Spleen (tissue), 11 donors: ENCODE results near the gene ZMYND8. TPM values are rescaled to one million over a fixed set of nuclear protein-coding genes. Genes with fewer than 3 reads are reported as not detected.
A peak's percentile ranks its signal among the peaks of the same experiment; 100 is the strongest.
"Not testable (repeated sequence)": the region's sequence is repeated elsewhere in the genome, so short reads cannot be mapped to it uniquely, and the experiment has no call there.

Source experiments
- DNase-seq: peaks from one replicate; pipeline ENCODE4 v3.0.0-alpha.2; 2020
- H3K27ac ChIP-seq, 8 donors: fragments of 200-600 bp; sonication (generic) in 7 of 8; 1 replicate in 4 of 8; 2 replicates in 4 of 8; pipeline versions ENCODE4 v1.5.0 to v1.8.0; 2016 to 2021; ENCODE audit warnings: inconsistent platforms in 4 of 8, mild to moderate bottlenecking in 4 of 8, moderate library complexity in 1 of 8
- H3K27me3 ChIP-seq, 7 donors: fragments of 200-600 bp; sonication (generic) in 6 of 7; replicated peaks in 1 of 7; 1 replicate in 4 of 7; 2 replicates in 3 of 7; pipeline versions ENCODE4 v1.5.0 to v1.8.0; 2016 to 2021; ENCODE audit warnings: inconsistent platforms in 3 of 7, mild to moderate bottlenecking in 1 of 7
- H3K36me3 ChIP-seq, 6 donors: fragments of 200-600 bp; sonication (generic) in 5 of 6; 1 replicate in 4 of 6; 2 replicates in 2 of 6; pipeline versions ENCODE4 v1.5.0 to v1.8.0; 2016 to 2021; ENCODE audit warnings: inconsistent platforms in 2 of 6
- H3K4me1 ChIP-seq, 6 donors: fragments of 200-600 bp; sonication (generic) in 5 of 6; 1 replicate in 3 of 6; 2 replicates in 3 of 6; pipeline versions ENCODE4 v1.5.0 to v1.8.0; 2016 to 2021; ENCODE audit warnings: inconsistent platforms in 3 of 6
- H3K4me3 ChIP-seq, 8 donors: fragments of 200-600 bp; sonication (generic) in 7 of 8; 1 replicate in 4 of 8; 2 replicates in 4 of 8; pipeline versions ENCODE4 v1.5.0 to v1.8.0; 2016 to 2021; ENCODE audit warnings: inconsistent platforms in 4 of 8, mild to moderate bottlenecking in 4 of 8, moderate library complexity in 2 of 8
- H3K9me3 ChIP-seq, 8 donors: fragments of 200-600 bp; sonication (generic) in 7 of 8; 1 replicate in 4 of 8; 2 replicates in 4 of 8; pipeline versions ENCODE4 v1.5.0 to v1.8.0; 2016 to 2021; ENCODE audit warnings: inconsistent platforms in 4 of 8
- POLR2A ChIP-seq, 3 donors: fragments of 450-650 bp; IDR thresholded peaks; one replicate each; pipeline ENCODE4 v1.5.1; 2017; ENCODE audit warnings: antibody characterized with exemption in 3 of 3, mild to moderate bottlenecking in 1 of 3
- POLR2AphosphoS5 ChIP-seq, 3 donors: sonication (generic); formaldehyde crosslinking; IDR thresholded peaks; one replicate each; pipeline ENCODE4 v1.5.1; 2017; ENCODE audit warnings: antibody characterized with exemption in 3 of 3
- WGBS, 5 donors: extraction: QIAGEN DNeasy Blood & Tissue Kit in 3 of 5; methylation state at CpG; one replicate each; pipeline versions ENCODE4 v1.1.5 to v1.1.7; 2013 to 2018; 5-methylcytosine and 5-hydroxymethylcytosine counted together
- intact Hi-C: fragments of 100-400 bp; cut with DNase I; formaldehyde crosslinking; loops from one replicate; pipeline ENCODE4 v1.15.0; 2023; ENCODE audit warnings: low total_unique reads
- polyA plus RNA-seq, 3 donors: library from polyadenylated mRNA; stranded (reverse); fragments of 200-250 nt; gene quantifications; one replicate each; pipeline ENCODE4 v1.2.1, GENCODE V29; 2013
- total RNA-seq, 7 donors: library from RNA; depleted of rRNA in 3 of 7; stranded (reverse); fragments of >200 nt in 3 of 7; fragmentation: NEBNext Ultra II Directional in 4 of 7; extraction: Animal tissue kit (Norgen Biotek cat#: 25700) in 4 of 7; gene quantifications; one replicate each; pipeline versions ENCODE4 v1.1.0 to v1.2.1, GENCODE V29; 2016 to 2021
- TF ChIP-seq, protein P1 (sequence below), 11 experiments: fragments of 200-600 bp in 7 of 11; fragments of 450-650 bp in 4 of 11; sonication (generic) in 4 of 11; IDR thresholded peaks in 8 of 11; conservative IDR thresholded peaks in 3 of 11; 1 replicate in 7 of 11; 2 replicates in 4 of 11; pipeline versions ENCODE4 v1.4.0 to v1.8.0; 2016 to 2021; ENCODE audit warnings: antibody characterized with exemption in 11 of 11, inconsistent platforms in 4 of 11, mild to moderate bottlenecking in 1 of 11
- donor health status: healthy with polysubstance abuse.
- donor health status: DM: no; HTN: no; CAD: no; lungs with moderate emphysema.
- donor health status: DM: no; HTN: no; CAD: no.
- donor health status: Bipolar disorder and iron deficiency.
- donor health status: healthy.
- donor health status: DM: no; HTN: no; CAD: no.
- donor health status: DM: yes; HTN: yes; CAD: no.

ZMYND8 gene
- total and polyA plus RNA-seq, 10 donors: 12.5 to 64.0 (median 46.8) TPM

- no peaks in the 10 kb centered on the region for H3K27me3 ChIP-seq
- 91 to 96% (median 93%) methylated on average over 6 of the region's 6 CpGs for WGBS, 5 donors
- H3K36me3 ChIP-seq: peaks cover 0 to 100% (median 80%) of the 10 kb centered on the region in 6 donors
- TF ChIP-seq POLR2A (IDR thresholded peaks at IDR 0.05) (no peak), POLR2AphosphoS5 (IDR thresholded peaks at IDR 0.05) (peak in 1 of 3 donors; percentile 32)
- TF ChIP-seq, protein P1, sequence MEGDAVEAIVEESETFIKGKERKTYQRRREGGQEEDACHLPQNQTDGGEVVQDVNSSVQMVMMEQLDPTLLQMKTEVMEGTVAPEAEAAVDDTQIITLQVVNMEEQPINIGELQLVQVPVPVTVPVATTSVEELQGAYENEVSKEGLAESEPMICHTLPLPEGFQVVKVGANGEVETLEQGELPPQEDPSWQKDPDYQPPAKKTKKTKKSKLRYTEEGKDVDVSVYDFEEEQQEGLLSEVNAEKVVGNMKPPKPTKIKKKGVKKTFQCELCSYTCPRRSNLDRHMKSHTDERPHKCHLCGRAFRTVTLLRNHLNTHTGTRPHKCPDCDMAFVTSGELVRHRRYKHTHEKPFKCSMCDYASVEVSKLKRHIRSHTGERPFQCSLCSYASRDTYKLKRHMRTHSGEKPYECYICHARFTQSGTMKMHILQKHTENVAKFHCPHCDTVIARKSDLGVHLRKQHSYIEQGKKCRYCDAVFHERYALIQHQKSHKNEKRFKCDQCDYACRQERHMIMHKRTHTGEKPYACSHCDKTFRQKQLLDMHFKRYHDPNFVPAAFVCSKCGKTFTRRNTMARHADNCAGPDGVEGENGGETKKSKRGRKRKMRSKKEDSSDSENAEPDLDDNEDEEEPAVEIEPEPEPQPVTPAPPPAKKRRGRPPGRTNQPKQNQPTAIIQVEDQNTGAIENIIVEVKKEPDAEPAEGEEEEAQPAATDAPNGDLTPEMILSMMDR (IDR thresholded peaks at IDR 0.05 in 8 of 11, conservative IDR thresholded peaks at IDR 0.05 in 3 of 11): no peak
- no peak for DNase-seq
- peaks cover 0 to 29% (median 6%) of the 10 kb centered on the region in 6 donors for H3K4me1 ChIP-seq
- intact Hi-C loops: no loop called here
- no peaks in the 10 kb centered on the region for H3K9me3 ChIP-seq
- no peak overlapping the region for H3K4me3 ChIP-seq
- no peak overlapping the region for H3K27ac ChIP-seq
These were observed 108.0 kb downstream of the ZMYND8 start for GRCh38 chr20:47248448-47248966.

- no peak overlapping the region for H3K27ac ChIP-seq
- DNase-seq: no peak
- no peaks in the 10 kb centered on the region for H3K9me3 ChIP-seq
- H3K27me3 ChIP-seq: no peaks in the 10 kb centered on the region
- TF ChIP-seq POLR2AphosphoS5 (IDR thresholded peaks at IDR 0.05) (no peak), POLR2A (IDR thresholded peaks at IDR 0.05) (no peak)
- TF ChIP-seq, protein P1 (IDR thresholded peaks at IDR 0.05 in 8 of 11, conservative IDR thresholded peaks at IDR 0.05 in 3 of 11): no peak
- no peak overlapping the region for H3K4me3 ChIP-seq
- peaks cover 0 to 27% (median 3%) of the 10 kb centered on the region in 6 donors for H3K4me1 ChIP-seq
- 97 to 100% (median 100%) methylated on average over 1 of the region's 1 CpG for WGBS, 5 donors
- H3K36me3 ChIP-seq: peaks cover 0 to 100% (median 78%) of the 10 kb centered on the region in 6 donors
- intact Hi-C loops: no loop called here
These were observed 108.5 kb downstream of the ZMYND8 start for GRCh38 chr20:47247972-47248371.

GRCh38 chr20:47246061-47246777, 110.3 kb downstream of the ZMYND8 start:
- no peaks in the 10 kb centered on the region for H3K9me3 ChIP-seq
- DNase-seq: no peak
- peaks cover 0 to 20% (median 9%) of the 10 kb centered on the region in 6 donors for H3K4me1 ChIP-seq
- H3K27ac ChIP-seq: no peak overlapping the region
- H3K4me3 ChIP-seq: no peak overlapping the region
- intact Hi-C loops: no loop called here
- TF ChIP-seq POLR2AphosphoS5 (IDR thresholded peaks at IDR 0.05) (no peak), POLR2A (IDR thresholded peaks at IDR 0.05) (no peak)
- TF ChIP-seq, protein P1 (IDR thresholded peaks at IDR 0.05 in 8 of 11, conservative IDR thresholded peaks at IDR 0.05 in 3 of 11): no peak
- 92 to 96% (median 95%) methylated on average over 18 of the region's 18 CpGs for WGBS, 5 donors
- peaks cover 0 to 100% (median 77%) of the 10 kb centered on the region in 6 donors for H3K36me3 ChIP-seq
- H3K27me3 ChIP-seq: no peaks in the 10 kb centered on the region

GRCh38 chr20:47245166-47245565, 111.3 kb downstream of the ZMYND8 start:
- H3K4me3 ChIP-seq, DNase-seq, H3K9me3 ChIP-seq, intact Hi-C loops, H3K27me3 ChIP-seq: not testable (repeated sequence)
- peak in 1 of 3 donors; percentile 8 for TF ChIP-seq POLR2AphosphoS5 (IDR thresholded peaks at IDR 0.05)
- H3K36me3 ChIP-seq: peaks cover 0 to 100% (median 79%) of the 10 kb centered on the region in 6 donors
- WGBS, 5 donors: 77 to 87% (median 80%) methylated on average over 11 of the region's 11 CpGs
- H3K27ac ChIP-seq: peak overlapping the region in 1 of 8 donors; percentile 6
- H3K4me1 ChIP-seq: peaks cover 0 to 16% (median 9%) of the 10 kb centered on the region in 6 donors
